GM12801 (cell line): Measurements from ENCODE around the gene NR5A2.

Experiments
- CTCF ChIP-seq: IDR thresholded peaks from one replicate; pipeline ENCODE4 v1.5.1; 2011; ENCODE audit warnings: control low read depth; ENCODE audit not compliant: insufficient read length; ENCODE audit errors: extremely low read depth

The NR5A2 gene

GRCh38 chr1:200166411-200166810 is 138.9 kb downstream of the NR5A2 start:
- no peak for TF ChIP-seq CTCF

- no peak for TF ChIP-seq CTCF
Observed at GRCh38 chr1:200168926-200169325, 141.4 kb downstream of the NR5A2 start.

- no peak for TF ChIP-seq CTCF
Observed at GRCh38 chr1:200172311-200172710, 144.8 kb downstream of the NR5A2 start.

- TF ChIP-seq CTCF, result no peak
Observed at GRCh38 chr1:200173097-200173618, 145.6 kb downstream of the NR5A2 start.

GRCh38 chr1:200174525-200175295 is 147.2 kb downstream of the NR5A2 start:
- TF ChIP-seq CTCF, result no peak

GRCh38 chr1:200176181-200176580 is 148.7 kb downstream of the NR5A2 start:
- TF ChIP-seq CTCF, result no peak

GRCh38 chr1:200176798-200177197 is 149.3 kb downstream of the NR5A2 start:
- no peak for TF ChIP-seq CTCF
